Measurements from ENCODE around the gene SERINC2.
A peak's percentile ranks its signal among the peaks of the same experiment; 100 is the strongest.
"Not testable (repeated sequence)": the region's sequence is repeated elsewhere in the genome, so short reads cannot be mapped to it uniquely, and the experiment has no call there.

SERINC2 gene

DNA sequence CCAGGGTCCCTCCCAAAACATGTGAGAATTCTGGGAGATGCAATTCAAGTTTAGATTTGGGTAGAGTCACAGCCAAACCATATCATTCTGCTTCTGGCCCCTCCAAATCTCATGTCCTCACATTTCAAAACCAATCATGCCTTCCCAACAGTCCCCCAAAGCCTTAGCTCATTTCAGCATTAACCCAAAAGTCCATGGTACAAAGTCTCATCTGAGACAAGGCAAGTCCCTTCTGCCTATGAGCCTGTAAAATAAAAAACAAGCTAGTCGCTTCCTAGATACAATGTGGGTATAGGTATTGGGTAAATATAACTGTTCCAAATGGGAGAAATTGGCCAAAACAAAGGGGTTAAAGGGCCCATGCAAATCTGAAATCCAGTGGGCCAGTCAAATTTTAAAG is 59.7 kb downstream of the SERINC2 start:
- DNase-seq = not testable (repeated sequence)

DNA sequence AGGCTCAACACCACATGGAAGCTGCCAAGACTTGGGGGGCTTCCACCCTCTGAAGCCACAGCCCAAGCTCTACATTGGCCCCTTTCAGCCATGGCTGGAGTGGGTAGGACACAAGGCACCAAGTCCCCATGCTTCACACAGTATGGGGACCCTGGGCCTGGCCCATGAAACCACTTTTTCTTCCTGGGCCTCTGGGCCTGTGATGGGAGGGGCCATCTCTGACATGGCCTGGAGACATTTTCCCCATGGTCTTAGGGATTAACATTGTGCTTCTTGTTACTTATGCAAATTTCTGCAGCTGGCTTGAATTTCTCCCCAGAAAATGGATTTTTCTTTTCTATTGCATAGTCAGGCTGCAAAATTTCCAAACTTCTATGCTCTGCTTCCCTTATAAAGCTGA is 60.5 kb downstream of the SERINC2 start:
- DNase-seq = not testable (repeated sequence)

DNA sequence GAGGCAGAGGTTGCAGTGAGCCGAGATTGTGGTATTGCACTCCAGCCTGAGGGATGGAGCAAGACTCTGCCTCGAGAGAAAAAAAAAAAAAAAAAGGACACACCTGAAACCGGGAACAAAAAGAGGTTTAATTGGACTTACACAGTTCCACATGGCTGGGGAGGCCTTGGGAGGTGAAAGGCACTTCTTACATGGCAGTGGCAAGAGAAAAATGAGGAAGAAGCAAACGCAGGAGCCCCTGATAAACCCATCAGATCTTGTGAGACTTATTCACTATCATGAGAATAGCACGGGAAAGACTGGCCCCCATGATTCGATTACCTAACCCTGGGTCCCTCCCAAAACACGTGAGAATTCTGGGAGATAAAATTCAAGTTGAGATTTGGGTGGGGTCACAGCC is 61.6 kb downstream of the SERINC2 start:
- DNase-seq = not testable (repeated sequence)

DNA sequence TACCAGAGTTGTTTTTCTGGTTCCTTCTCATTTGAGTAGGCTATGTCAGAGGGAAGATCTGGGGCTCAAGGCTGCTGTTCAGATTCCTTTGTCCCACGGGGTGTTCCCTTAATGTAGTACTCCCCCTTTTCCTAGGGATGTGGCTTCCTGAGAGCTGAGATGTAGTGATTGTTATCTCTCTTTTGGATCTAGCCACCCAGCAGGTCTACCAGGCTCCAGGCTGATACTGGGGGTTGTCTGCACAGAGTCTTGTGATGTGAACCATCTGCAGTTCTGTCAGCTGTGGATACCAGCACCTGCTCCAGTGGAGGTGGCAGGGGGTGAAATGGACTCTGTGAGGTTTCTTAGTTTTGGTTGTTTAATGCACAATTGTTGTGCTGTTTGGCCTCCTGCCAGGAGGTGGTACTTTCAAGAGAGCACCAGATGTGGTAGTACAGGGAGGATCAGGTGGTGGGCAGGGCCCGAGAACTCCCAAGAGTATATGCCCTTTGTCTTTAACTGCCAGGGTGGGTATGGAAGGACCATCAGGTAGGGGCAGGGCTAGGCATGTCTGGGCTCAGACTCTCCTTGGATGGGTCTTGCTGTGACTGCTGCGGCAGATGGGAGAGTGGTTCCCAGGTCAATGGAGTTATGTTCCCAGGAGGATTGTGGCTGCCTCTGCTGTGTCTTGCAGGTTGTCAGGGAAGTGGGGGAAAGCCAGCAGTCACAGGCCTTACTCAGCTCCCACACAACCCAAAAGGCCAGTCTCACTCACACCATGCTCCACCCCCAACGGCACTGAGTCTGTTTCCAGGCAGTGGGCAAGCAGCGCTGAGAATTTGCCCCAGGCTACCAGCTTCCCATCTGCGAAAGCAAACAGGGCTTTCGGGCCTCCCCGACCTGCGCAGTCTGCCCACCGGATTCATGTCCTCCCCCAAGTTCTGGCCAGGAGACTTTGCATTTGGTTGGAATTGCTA is 64.2 kb downstream of the SERINC2 start:
- no peak for DNase-seq

DNA sequence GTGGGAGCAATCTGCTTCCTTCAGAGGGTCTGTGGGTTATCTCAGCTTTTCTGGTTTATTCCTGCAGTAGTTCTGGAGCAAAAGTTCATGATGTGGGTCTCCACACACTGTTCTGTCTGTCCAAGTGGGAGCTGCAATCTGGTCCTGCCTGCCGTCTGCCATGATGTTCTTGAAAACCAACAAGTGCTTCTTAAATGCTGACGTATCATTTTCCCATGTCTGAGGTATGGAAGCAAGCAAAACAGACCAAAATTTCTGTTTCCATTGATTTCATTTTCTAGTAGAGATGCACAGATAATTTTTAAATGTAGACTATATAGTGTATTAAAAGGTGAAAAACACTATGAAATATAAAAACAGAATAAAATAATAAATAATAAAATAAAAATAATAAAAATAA is 65.2 kb downstream of the SERINC2 start:
- no peak for DNase-seq

DNA sequence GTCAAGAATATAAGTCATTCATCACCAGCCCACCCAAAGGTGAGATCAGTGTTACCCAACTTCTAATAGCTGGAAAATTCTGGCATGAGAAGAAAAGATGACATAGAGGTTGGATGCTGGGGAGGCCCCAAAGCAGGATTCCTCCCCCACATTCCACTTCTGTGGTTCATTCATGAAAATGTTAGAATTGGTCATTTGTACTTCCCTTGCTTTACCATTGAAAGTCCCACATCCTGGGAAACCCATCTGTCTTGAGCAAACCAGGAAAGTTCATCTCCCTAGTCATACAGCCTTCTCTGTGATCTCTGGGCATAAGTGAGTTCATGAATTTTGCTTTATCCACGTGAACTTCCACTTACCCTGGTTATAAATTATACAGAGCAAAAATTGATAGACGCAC is 66.8 kb downstream of the SERINC2 start:
- no peak for DNase-seq

DNA sequence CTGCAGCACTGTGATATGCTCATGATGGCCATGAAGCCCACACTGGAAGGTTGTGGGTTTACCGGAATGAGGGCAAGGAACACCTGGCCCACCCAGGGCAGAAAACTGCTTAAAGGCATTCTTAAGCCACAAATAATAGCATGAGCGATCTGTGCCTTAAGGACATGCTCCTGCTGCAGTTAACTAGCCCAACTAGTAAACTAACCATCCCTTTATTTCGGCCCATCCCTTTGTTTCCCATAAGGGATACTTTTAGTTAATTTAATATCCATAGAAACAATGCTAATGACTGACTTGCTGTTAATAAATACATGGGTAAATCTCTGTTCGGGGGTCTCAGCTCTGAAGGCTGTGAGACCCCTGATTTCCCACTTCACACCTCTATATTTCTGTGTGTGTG is 67.4 kb downstream of the SERINC2 start:
- not testable (repeated sequence) for DNase-seq

DNA sequence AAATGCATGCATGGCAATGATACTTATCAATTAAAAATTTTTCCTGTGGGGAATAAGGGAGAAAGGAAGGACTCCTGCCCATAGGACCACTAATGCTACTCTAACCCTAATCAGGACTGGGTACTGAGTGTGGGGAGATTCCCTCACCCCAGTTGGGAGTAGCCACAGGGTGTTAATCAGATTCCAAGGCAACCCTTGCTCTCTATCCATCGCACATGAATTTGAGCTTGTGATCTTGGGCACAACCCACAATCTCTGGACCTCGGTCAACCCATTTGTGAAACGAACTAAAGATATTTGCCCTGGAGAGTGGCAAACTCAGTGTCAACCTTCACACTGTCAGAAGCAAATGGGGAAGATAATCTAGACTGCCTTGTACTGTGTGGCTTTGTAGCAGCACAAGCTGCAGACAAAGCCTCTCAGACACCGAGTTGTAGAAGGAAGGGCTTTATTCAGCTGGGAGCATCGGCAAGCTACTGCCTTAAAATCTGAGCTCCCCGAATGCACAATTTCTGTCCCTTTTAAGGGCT is 69.5 kb downstream of the SERINC2 start:
- no peak for DNase-seq

DNA sequence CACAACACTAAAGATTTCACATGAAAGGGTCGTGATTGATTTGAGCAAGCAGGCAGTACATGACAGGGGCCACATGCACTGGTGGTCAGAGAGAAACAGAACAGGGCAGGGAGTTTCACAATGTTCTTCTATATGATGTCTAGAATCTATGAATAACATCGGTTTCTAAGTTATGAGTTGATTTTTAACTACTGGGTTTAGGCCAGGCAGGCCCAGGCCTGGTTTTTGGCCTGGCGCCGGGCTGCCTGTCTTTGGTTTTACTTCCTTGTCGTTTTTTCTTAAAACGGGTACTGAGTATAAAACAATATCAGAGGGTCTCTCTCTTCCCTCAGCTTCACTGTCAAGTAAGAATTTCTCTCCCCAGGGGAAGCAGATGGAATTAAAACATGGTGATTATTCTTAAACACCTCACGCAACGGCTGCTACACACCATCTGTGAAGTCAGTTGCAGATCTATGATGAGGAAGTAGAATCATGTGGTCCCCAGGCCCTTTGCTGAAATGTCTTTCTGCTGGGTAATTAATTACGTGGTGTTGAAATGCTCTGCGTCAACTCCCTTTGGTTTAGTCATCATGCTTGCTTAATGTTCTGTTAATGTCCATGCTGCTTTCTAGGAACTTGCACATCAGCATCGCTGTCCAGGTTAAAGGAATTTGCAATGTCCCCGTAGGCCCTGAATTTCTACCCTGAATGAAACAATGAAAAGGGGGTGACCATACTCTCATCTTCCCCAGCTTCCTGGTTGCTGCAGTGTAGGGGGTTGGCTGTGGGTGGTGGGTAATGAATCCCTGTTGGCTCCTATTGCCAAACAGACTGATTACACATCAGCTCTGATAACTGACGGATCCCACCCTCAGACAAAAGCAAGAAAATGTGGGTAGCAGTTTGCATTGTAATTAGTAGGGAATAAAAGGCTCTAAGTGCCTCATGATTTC is 70.3 kb downstream of the SERINC2 start:
- DNase-seq = peak; percentile 28 to 34
